Neural cell (in vitro differentiated cells): ENCODE data around the gene TMPRSS3. TPM values are rescaled to one million over a fixed set of nuclear protein-coding genes. Genes with fewer than 3 reads are reported as not detected.

Experiments
- H2AFZ ChIP-seq: fragments of 200-600, 300-800 bp; sonication (generic), shearing (Covaris generic); 2 replicates; pipeline ENCODE4 v1.6.0; 2014; ENCODE audit warnings: low read depth, mild to moderate bottlenecking, antibody characterized with exemption, low read length, moderate library complexity
- H3F3A ChIP-seq: fragments of 200-600 bp; shearing (Covaris generic); 2 replicates; pipeline ENCODE4 v1.6.1; 2016; ENCODE audit warnings: mild to moderate bottlenecking, moderate library complexity, mixed read lengths, antibody characterized with exemption, low read length; ENCODE audit not compliant: insufficient read depth, poor library complexity, severe bottlenecking
- H3K27ac ChIP-seq: fragments of 200-600, 300-800 bp; sonication (generic), shearing (Covaris generic); 2 replicates; pipeline ENCODE4 v1.5.1; 2014; ENCODE audit warnings: mild to moderate bottlenecking, low read length, moderate library complexity
- H3K27me3 ChIP-seq: fragments of 300-800, 200-600 bp; sonication (generic), shearing (Covaris generic); 2 replicates; pipeline ENCODE4 v1.6.0; 2014; ENCODE audit warnings: mild to moderate bottlenecking, low read depth, low read length, moderate library complexity; ENCODE audit not compliant: insufficient read depth
- H3K36me3 ChIP-seq: fragments of 300-800, 200-600 bp; sonication (generic), shearing (Covaris generic); 2 replicates; pipeline ENCODE4 v1.5.1; 2014; ENCODE audit warnings: mild to moderate bottlenecking, antibody characterized with exemption, low read length, moderate library complexity; ENCODE audit not compliant: insufficient read depth
- H3K4me2 ChIP-seq: fragments of 300-800, 200-600 bp; sonication (generic), shearing (Covaris generic); 2 replicates; pipeline ENCODE4 v1.6.0; 2014; ENCODE audit warnings: mild to moderate bottlenecking, low read length
- H3K4me3 ChIP-seq: fragments of 300-800, 200-600 bp; sonication (generic), shearing (Covaris generic); 2 replicates; pipeline ENCODE4 v1.5.1; 2014; ENCODE audit warnings: mild to moderate bottlenecking, low read length, moderate library complexity
- H3K79me2 ChIP-seq: fragments of 200-600 bp; shearing (Covaris generic); replicated peaks from 2 replicates; pipeline ENCODE4 v1.6.0; 2014; ENCODE audit warnings: mild to moderate bottlenecking, low read length, moderate library complexity; ENCODE audit not compliant: insufficient read depth
- H3K9ac ChIP-seq: fragments of 300-800, 200-600 bp; sonication (generic), shearing (Covaris generic); 2 replicates; pipeline ENCODE4 v1.6.1; 2016; ENCODE audit warnings: mild to moderate bottlenecking, low read length, mixed read lengths
- H3K9me2 ChIP-seq: fragments of 200-600 bp; shearing (Covaris generic); 2 replicates; pipeline ENCODE4 v1.6.1; 2016; ENCODE audit warnings: mild to moderate bottlenecking, low read length, mixed read lengths; ENCODE audit not compliant: insufficient read depth
- H3K9me3 ChIP-seq: fragments of 200-600, 300-800 bp; sonication (generic), shearing (Covaris generic); 2 replicates; pipeline ENCODE4 v1.6.1; 2016; ENCODE audit warnings: mild to moderate bottlenecking, mixed run types, low read length, moderate library complexity, mixed read lengths
- H4K20me1 ChIP-seq: fragments of 200-600 bp; shearing (Covaris generic); 2 replicates; pipeline ENCODE4 v1.6.1; 2016; ENCODE audit warnings: mild to moderate bottlenecking, mixed run types; ENCODE audit not compliant: insufficient read depth
- EP300 ChIP-seq: fragments of 450-650 bp; conservative IDR thresholded peaks from 2 replicates; pipeline ENCODE4 v1.6.1; 2014; ENCODE audit warnings: antibody characterized with exemption, mild to moderate bottlenecking, moderate library complexity; ENCODE audit not compliant: poor library complexity, severe bottlenecking
- EZH2 ChIP-seq: fragments of 200-600, 300-800 bp; shearing (Covaris generic), sonication (generic); IDR thresholded peaks from 2 replicates; pipeline ENCODE4 v1.6.1; 2014; ENCODE audit warnings: antibody characterized with exemption, low read length, borderline replicate concordance, mild to moderate bottlenecking; ENCODE audit not compliant: insufficient read depth, poor library complexity, severe bottlenecking
- MXI1 ChIP-seq: fragments of 450-650 bp; conservative IDR thresholded peaks from 2 replicates; pipeline ENCODE4 v1.6.1; 2014; ENCODE audit warnings: antibody characterized with exemption, mild to moderate bottlenecking; ENCODE audit not compliant: poor library complexity, severe bottlenecking
- POLR2AphosphoS5 ChIP-seq: IDR thresholded peaks from 2 replicates; pipeline ENCODE4 v1.6.1; 2012
- RAD21 ChIP-seq: fragments of 450-650 bp; conservative IDR thresholded peaks from 2 replicates; pipeline ENCODE4 v1.6.1; 2014; ENCODE audit warnings: antibody characterized with exemption, mild to moderate bottlenecking, moderate library complexity
- SMC3 ChIP-seq: fragments of 450-650 bp; conservative IDR thresholded peaks from 2 replicates; pipeline ENCODE4 v1.6.1; 2014; ENCODE audit warnings: antibody characterized with exemption, mild to moderate bottlenecking, moderate library complexity; ENCODE audit not compliant: poor library complexity
- TAF1 ChIP-seq: IDR thresholded peaks from 2 replicates; pipeline ENCODE4 v1.6.1; 2012; ENCODE audit warnings: low read depth
- polyA plus RNA-seq: library from polyadenylated mRNA; depleted of rRNA; stranded (reverse); fragments of >200 nt; gene quantifications from 2 replicates; pipeline ENCODE4 v1.2.3, GENCODE V29; 2014
- TF ChIP-seq, protein P1 (sequence below): fragments of 450-650 bp; IDR thresholded peaks from 2 replicates; pipeline ENCODE4 v1.5.1; 2014; ENCODE audit warnings: antibody characterized with exemption, mild to moderate bottlenecking, moderate library complexity; ENCODE audit not compliant: poor library complexity, severe bottlenecking
- TF ChIP-seq, protein P2 (sequence below): IDR thresholded peaks from 2 replicates; pipeline ENCODE4 v1.6.1; 2012; ENCODE audit warnings: borderline replicate concordance

The TMPRSS3 gene
- polyA plus RNA-seq, 1 donor from 2014 or later: 0.12 TPM

DNA sequence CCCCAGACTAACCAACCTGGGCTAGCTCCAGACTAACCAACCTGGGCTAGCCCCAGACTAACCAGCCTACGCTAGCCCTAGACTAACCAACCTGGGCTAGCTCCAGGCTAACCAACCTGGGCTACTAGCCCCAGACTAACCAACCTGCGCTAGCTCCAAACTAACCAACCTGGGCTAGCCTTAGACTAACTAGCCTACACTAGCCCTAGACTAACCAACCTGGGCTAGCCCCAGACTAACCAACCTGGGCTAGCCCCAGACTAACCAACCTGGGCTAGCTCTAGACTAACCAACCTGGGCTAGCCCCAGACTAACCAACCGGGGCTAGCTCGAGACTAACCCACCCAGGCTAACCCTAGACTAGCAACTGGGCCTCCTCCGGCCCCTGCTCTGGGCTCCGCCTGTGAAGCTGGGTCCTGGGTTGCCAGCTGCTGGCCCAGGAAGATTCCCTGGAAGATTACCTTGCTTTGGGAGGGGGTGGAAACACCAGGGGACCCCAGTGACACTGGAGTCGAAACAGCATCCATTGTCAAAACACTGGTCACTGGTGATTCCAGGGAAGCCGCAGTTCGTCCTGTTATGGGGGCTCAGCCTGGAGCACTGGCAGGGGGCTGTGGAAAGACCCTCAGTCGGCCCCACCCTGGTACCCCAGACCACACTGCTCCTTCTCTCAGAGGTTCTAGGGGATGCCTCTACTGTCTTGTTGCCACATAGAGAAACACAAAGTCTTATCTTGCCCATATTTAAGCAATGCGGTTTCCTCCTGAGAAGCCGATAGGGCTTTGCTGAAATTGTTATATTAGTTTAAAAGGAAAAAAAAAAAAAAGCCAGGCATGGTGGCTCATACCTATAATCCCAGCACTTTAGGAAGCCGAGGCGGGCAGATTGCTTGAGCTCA lies 46.2 kb downstream of the TMPRSS3 start:
- Histone ChIP-seq H3F3A (no peaks in the 10 kb centered on the region), H4K20me1 (no peaks in the 10 kb centered on the region), H3K4me2 (no peak overlapping the region), H3K4me3 (no peak overlapping the region), H3K79me2 (no peaks in the 10 kb centered on the region), H3K9ac (no peak overlapping the region), H3K9me2 (no peaks in the 10 kb centered on the region), H3K27me3 (no peaks in the 10 kb centered on the region), H3K27ac (no peak overlapping the region), H3K9me3 (no peaks in the 10 kb centered on the region), H2AFZ (no peak overlapping the region), H3K36me3 (no peaks in the 10 kb centered on the region)
- no peak for TF ChIP-seq RAD21
- no peak for TF ChIP-seq SMC3
- TF ChIP-seq POLR2AphosphoS5: no peak
- TF ChIP-seq, protein P1, sequence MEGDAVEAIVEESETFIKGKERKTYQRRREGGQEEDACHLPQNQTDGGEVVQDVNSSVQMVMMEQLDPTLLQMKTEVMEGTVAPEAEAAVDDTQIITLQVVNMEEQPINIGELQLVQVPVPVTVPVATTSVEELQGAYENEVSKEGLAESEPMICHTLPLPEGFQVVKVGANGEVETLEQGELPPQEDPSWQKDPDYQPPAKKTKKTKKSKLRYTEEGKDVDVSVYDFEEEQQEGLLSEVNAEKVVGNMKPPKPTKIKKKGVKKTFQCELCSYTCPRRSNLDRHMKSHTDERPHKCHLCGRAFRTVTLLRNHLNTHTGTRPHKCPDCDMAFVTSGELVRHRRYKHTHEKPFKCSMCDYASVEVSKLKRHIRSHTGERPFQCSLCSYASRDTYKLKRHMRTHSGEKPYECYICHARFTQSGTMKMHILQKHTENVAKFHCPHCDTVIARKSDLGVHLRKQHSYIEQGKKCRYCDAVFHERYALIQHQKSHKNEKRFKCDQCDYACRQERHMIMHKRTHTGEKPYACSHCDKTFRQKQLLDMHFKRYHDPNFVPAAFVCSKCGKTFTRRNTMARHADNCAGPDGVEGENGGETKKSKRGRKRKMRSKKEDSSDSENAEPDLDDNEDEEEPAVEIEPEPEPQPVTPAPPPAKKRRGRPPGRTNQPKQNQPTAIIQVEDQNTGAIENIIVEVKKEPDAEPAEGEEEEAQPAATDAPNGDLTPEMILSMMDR: no peak
- TF ChIP-seq, protein P2, sequence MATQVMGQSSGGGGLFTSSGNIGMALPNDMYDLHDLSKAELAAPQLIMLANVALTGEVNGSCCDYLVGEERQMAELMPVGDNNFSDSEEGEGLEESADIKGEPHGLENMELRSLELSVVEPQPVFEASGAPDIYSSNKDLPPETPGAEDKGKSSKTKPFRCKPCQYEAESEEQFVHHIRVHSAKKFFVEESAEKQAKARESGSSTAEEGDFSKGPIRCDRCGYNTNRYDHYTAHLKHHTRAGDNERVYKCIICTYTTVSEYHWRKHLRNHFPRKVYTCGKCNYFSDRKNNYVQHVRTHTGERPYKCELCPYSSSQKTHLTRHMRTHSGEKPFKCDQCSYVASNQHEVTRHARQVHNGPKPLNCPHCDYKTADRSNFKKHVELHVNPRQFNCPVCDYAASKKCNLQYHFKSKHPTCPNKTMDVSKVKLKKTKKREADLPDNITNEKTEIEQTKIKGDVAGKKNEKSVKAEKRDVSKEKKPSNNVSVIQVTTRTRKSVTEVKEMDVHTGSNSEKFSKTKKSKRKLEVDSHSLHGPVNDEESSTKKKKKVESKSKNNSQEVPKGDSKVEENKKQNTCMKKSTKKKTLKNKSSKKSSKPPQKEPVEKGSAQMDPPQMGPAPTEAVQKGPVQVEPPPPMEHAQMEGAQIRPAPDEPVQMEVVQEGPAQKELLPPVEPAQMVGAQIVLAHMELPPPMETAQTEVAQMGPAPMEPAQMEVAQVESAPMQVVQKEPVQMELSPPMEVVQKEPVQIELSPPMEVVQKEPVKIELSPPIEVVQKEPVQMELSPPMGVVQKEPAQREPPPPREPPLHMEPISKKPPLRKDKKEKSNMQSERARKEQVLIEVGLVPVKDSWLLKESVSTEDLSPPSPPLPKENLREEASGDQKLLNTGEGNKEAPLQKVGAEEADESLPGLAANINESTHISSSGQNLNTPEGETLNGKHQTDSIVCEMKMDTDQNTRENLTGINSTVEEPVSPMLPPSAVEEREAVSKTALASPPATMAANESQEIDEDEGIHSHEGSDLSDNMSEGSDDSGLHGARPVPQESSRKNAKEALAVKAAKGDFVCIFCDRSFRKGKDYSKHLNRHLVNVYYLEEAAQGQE: no peak
- no peak for TF ChIP-seq MXI1
- TF ChIP-seq EP300: no peak
- TF ChIP-seq TAF1: no peak
- TF ChIP-seq EZH2: no peak

DNA sequence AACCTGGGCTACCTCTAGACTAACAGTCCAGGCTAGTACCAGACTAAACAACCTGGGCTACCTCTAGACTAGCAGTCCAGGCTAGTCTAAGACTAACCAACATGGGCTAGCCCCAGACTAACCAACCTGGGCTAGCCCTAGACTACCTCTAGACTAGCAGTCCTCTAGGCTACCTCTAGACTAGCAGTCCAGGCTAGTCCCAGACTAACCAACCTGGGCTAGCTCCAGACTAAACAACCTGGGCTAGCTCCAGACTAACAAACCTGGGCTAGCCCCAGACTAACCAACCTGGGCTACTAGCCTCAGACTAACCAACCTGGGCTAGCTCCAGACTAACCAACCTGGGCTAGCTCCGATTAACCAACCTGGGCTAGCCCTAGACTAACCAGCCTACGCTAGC lies 47.1 kb downstream of the TMPRSS3 start:
- Histone ChIP-seq H3K4me3 (no peak overlapping the region), H3K27ac (no peak overlapping the region), H3F3A (no peaks in the 10 kb centered on the region), H3K36me3 (no peaks in the 10 kb centered on the region), H3K4me2 (no peak overlapping the region), H3K9ac (no peak overlapping the region), H3K9me3 (no peaks in the 10 kb centered on the region), H2AFZ (no peak overlapping the region), H3K9me2 (no peaks in the 10 kb centered on the region), H3K79me2 (no peaks in the 10 kb centered on the region), H4K20me1 (no peaks in the 10 kb centered on the region), H3K27me3 (no peaks in the 10 kb centered on the region)
- TF ChIP-seq EZH2 (no peak), EP300 (no peak), SMC3 (no peak), RAD21 (no peak), TAF1 (no peak), MXI1 (no peak), POLR2AphosphoS5 (no peak)
- TF ChIP-seq, protein P2: no peak
- TF ChIP-seq, protein P1: no peak
